Activated T-helper 17 cell treated with anti-CD3 and anti-CD28 coated beads, Interleukin-2, amount 50 U/mL, for 72 hours (primary cell): ENCODE measurements around the gene SLC29A1. TPM values are rescaled to one million over a fixed set of nuclear protein-coding genes. Genes with fewer than 3 reads are reported as not detected.

Source experiments
- ATAC-seq: fragments of 150-1000 bp; cut with Tn5 transposase; replicated peaks from 2 replicates; pipeline ENCODE4 v1.10.0; 2021; ENCODE audit warnings: mild to moderate bottlenecking, moderate library complexity
- H3K27ac Mint-ChIP-seq: one replicate; pipeline ENCODE4 v1.8.0; 2022; ENCODE audit warnings: mixed read lengths
- H3K27me3 Mint-ChIP-seq: one replicate; pipeline ENCODE4 v1.8.0; 2022; ENCODE audit warnings: mixed read lengths
- H3K36me3 Mint-ChIP-seq: one replicate; pipeline ENCODE4 v1.8.0; 2022; ENCODE audit warnings: low read depth, mild to moderate bottlenecking, mixed read lengths
- H3K4me1 Mint-ChIP-seq: one replicate; pipeline ENCODE4 v1.8.0; 2022; ENCODE audit warnings: mixed read lengths
- H3K4me3 Mint-ChIP-seq: one replicate; pipeline ENCODE4 v1.8.0; 2022; ENCODE audit warnings: mild to moderate bottlenecking, mixed read lengths
- H3K9me3 Mint-ChIP-seq: one replicate; pipeline ENCODE4 v1.8.0; 2022; ENCODE audit warnings: mixed read lengths
- total RNA-seq, 2 donors: library from RNA; stranded (reverse); gene quantifications; one replicate each; pipeline ENCODE4 v1.2.3, GENCODE V29; 2022

The SLC29A1 gene
- total RNA-seq, 2 donors from 2014 or later: 40.8 to 80.8 TPM

- Mint-ChIP-seq H3K9me3 (no peaks in the 10 kb centered on the region), H3K27ac (peak within 1 kb of the TSS; percentile 99), H3K4me3 (peak within 1 kb of the TSS; percentile 87), H3K36me3 (peaks cover 55% of the 10 kb centered on the region), H3K4me1 (peaks cover 32% of the 10 kb centered on the region), H3K27me3 (no peaks in the 10 kb centered on the region)
- peak; percentile 78 for ATAC-seq
These were observed 23.4 kb downstream of the SLC29A1 start, which contains the start of gene HSP90AB1 for GRCh38 chr6:44246663-44247337. Gene HSP90AB1, plus strand, starts transcription at chr6:44247101. Its CDS starts 1,529 bp downstream, at chr6:44248630.

GRCh38 chr6:44247338-44248302, 24.2 kb downstream of the SLC29A1 start:
- H3K27ac Mint-ChIP-seq: peak overlapping the region; percentile 99
- ATAC-seq: peak; percentile 68
- peaks cover 36% of the 10 kb centered on the region for H3K4me1 Mint-ChIP-seq
- peak overlapping the region; percentile 87 for H3K4me3 Mint-ChIP-seq
- H3K9me3 Mint-ChIP-seq: no peaks in the 10 kb centered on the region
- peaks cover 64% of the 10 kb centered on the region for H3K36me3 Mint-ChIP-seq
- H3K27me3 Mint-ChIP-seq: no peaks in the 10 kb centered on the region

- no peaks in the 10 kb centered on the region for H3K27me3 Mint-ChIP-seq
- H3K4me3 Mint-ChIP-seq: peak overlapping the region; percentile 87
- no peak for ATAC-seq
- H3K4me1 Mint-ChIP-seq: peaks cover 45% of the 10 kb centered on the region
- peaks cover 73% of the 10 kb centered on the region for H3K36me3 Mint-ChIP-seq
- peak overlapping the region; percentile 99 for H3K27ac Mint-ChIP-seq
- H3K9me3 Mint-ChIP-seq: no peaks in the 10 kb centered on the region
These were observed 25.2 kb downstream of the SLC29A1 start for GRCh38 chr6:44248579-44248978.

- peaks cover 80% of the 10 kb centered on the region for H3K36me3 Mint-ChIP-seq
- peaks cover 50% of the 10 kb centered on the region for H3K4me1 Mint-ChIP-seq
- H3K27ac Mint-ChIP-seq: peak overlapping the region; percentile 99
- H3K27me3 Mint-ChIP-seq: no peaks in the 10 kb centered on the region
- no peak for ATAC-seq
- H3K4me3 Mint-ChIP-seq: peak overlapping the region; percentile 87
- H3K9me3 Mint-ChIP-seq: no peaks in the 10 kb centered on the region
These were observed 25.8 kb downstream of the SLC29A1 start for GRCh38 chr6:44249082-44249748.

- peak overlapping the region; percentile 99 for H3K27ac Mint-ChIP-seq
- no peaks in the 10 kb centered on the region for H3K27me3 Mint-ChIP-seq
- no peak for ATAC-seq
- peaks cover 58% of the 10 kb centered on the region for H3K4me1 Mint-ChIP-seq
- no peaks in the 10 kb centered on the region for H3K9me3 Mint-ChIP-seq
- H3K36me3 Mint-ChIP-seq: peaks cover 89% of the 10 kb centered on the region
- H3K4me3 Mint-ChIP-seq: peak overlapping the region; percentile 87
These were observed 26.8 kb downstream of the SLC29A1 start for GRCh38 chr6:44250067-44250717.

GRCh38 chr6:44250718-44251123, 27.3 kb downstream of the SLC29A1 start:
- Mint-ChIP-seq H3K4me1 (peaks cover 59% of the 10 kb centered on the region), H3K27ac (peak overlapping the region; percentile 99), H3K36me3 (peaks cover 95% of the 10 kb centered on the region), H3K4me3 (peak overlapping the region; percentile 87), H3K27me3 (no peaks in the 10 kb centered on the region), H3K9me3 (no peaks in the 10 kb centered on the region)
- ATAC-seq: no peak

GRCh38 chr6:44251576-44252524, 28.5 kb downstream of the SLC29A1 start:
- H3K4me3 Mint-ChIP-seq: peak overlapping the region; percentile 87
- H3K27ac Mint-ChIP-seq: peak overlapping the region; percentile 99

GRCh38 chr6:44253307-44254101, 30.1 kb downstream of the SLC29A1 start:
- no peaks in the 10 kb centered on the region for H3K9me3 Mint-ChIP-seq
- peaks cover 92% of the 10 kb centered on the region for H3K36me3 Mint-ChIP-seq
- peak overlapping the region; percentile 99 for H3K27ac Mint-ChIP-seq
- peaks cover 75% of the 10 kb centered on the region for H3K4me1 Mint-ChIP-seq
- no peak for ATAC-seq
- peak overlapping the region; percentile 87 for H3K4me3 Mint-ChIP-seq
- H3K27me3 Mint-ChIP-seq: no peaks in the 10 kb centered on the region

More at GRCh38 chr6:44251576-44252524, 28.5 kb downstream of the SLC29A1 start:
- peaks cover 67% of the 10 kb centered on the region for H3K4me1 Mint-ChIP-seq
- no peak for ATAC-seq
- no peaks in the 10 kb centered on the region for H3K27me3 Mint-ChIP-seq
- H3K9me3 Mint-ChIP-seq: no peaks in the 10 kb centered on the region
- peaks cover 97% of the 10 kb centered on the region for H3K36me3 Mint-ChIP-seq

- Mint-ChIP-seq H3K27me3 (no peaks in the 10 kb centered on the region), H3K36me3 (peaks cover 91% of the 10 kb centered on the region), H3K9me3 (no peaks in the 10 kb centered on the region), H3K4me1 (peaks cover 70% of the 10 kb centered on the region), H3K27ac (peak overlapping the region; percentile 90), H3K4me3 (peak overlapping the region; percentile 87)
- no peak for ATAC-seq
These were observed 31.1 kb downstream of the SLC29A1 start for GRCh38 chr6:44254191-44255104.

- Mint-ChIP-seq H3K4me3 (peak overlapping the region; percentile 87), H3K9me3 (no peaks in the 10 kb centered on the region), H3K27ac (peak overlapping the region; percentile 90), H3K27me3 (no peaks in the 10 kb centered on the region), H3K4me1 (peaks cover 62% of the 10 kb centered on the region), H3K36me3 (peaks cover 91% of the 10 kb centered on the region)
- ATAC-seq: no peak
These were observed 31.9 kb downstream of the SLC29A1 start for GRCh38 chr6:44255105-44255808.
